CD4-positive, alpha-beta memory T cell (primary cell): ENCODE results near the gene EVPLL. TPM values are rescaled to one million over a fixed set of nuclear protein-coding genes. Genes with fewer than 3 reads are reported as not detected.
A peak's percentile ranks its signal among the peaks of the same experiment; 100 is the strongest.
"Not testable (repeated sequence)": the region's sequence is repeated elsewhere in the genome, so short reads cannot be mapped to it uniquely, and the experiment has no call there.

Source experiments
- CTCF ChIA-PET: fragments of 350-600 bp; sonication (Branson Sonifier 250); formaldehyde crosslinking; loops from one replicate; lab custom pipeline; 2021; ENCODE audit warnings: inconsistent platforms; ENCODE audit not compliant: partially characterized antibody; lab: Charles Lee
- POLR2A ChIA-PET: fragments of 350-600 bp; sonication (Branson Sonifier 250); formaldehyde crosslinking; loops from one replicate; lab custom pipeline; 2021; ENCODE audit not compliant: partially characterized antibody; lab: Charles Lee
- DNase-seq, 5 donors: peaks; one replicate each; pipeline versions ENCODE4 v3.0.0 to v3.0.0-alpha.2; 2020 to 2022; ENCODE audit warnings: mixed read lengths in 1 of 5
- H3K27ac ChIP-seq: one replicate; pipeline ENCODE4 v1.7.0; 2013; ENCODE audit warnings: low read depth, low read length
- H3K27me3 ChIP-seq: 2 replicates; pipeline ENCODE4 v1.7.0; 2013; ENCODE audit warnings: mild to moderate bottlenecking, low read length, moderate library complexity; ENCODE audit not compliant: insufficient read depth
- H3K36me3 ChIP-seq: 2 replicates; pipeline ENCODE4 v1.7.0; 2013; ENCODE audit warnings: mild to moderate bottlenecking, low read length, moderate library complexity; ENCODE audit not compliant: insufficient read depth
- H3K4me1 ChIP-seq: 2 replicates; pipeline ENCODE4 v1.7.0; 2013; ENCODE audit warnings: mild to moderate bottlenecking, low read length, moderate library complexity; ENCODE audit not compliant: insufficient read depth
- H3K4me3 ChIP-seq, 2 donors: one replicate each; pipeline ENCODE4 v1.7.0; 2013; ENCODE audit warnings: low read length in 2 of 2, mild to moderate bottlenecking in 1 of 2
- H3K9me3 ChIP-seq, 2 donors: one replicate each; pipeline ENCODE4 v1.7.0; 2013; ENCODE audit warnings: low read length in 2 of 2, control low read depth in 1 of 2; ENCODE audit not compliant: control insufficient read depth in 1 of 2
- H3K27ac Mint-ChIP-seq, 7 donors: one replicate each; pipeline ENCODE4 v1.8.0; 2020 to 2021; ENCODE audit warnings: mixed read lengths in 7 of 7, mild to moderate bottlenecking in 6 of 7, inconsistent platforms in 3 of 7, moderate library complexity in 3 of 7
- H3K27me3 Mint-ChIP-seq, 2 donors: one replicate each; pipeline ENCODE4 v1.8.0; 2020 to 2021; ENCODE audit warnings: mixed read lengths in 2 of 2
- H3K36me3 Mint-ChIP-seq, 2 donors: one replicate each; pipeline ENCODE4 v1.8.0; 2020 to 2021; ENCODE audit warnings: mixed read lengths in 2 of 2, inconsistent platforms in 1 of 2, mild to moderate bottlenecking in 1 of 2
- H3K4me1 Mint-ChIP-seq, 4 donors: one replicate each; pipeline ENCODE4 v1.8.0; 2020 to 2021; ENCODE audit warnings: mixed read lengths in 4 of 4, mild to moderate bottlenecking in 1 of 4
- H3K4me3 Mint-ChIP-seq, 8 donors: one replicate each; pipeline ENCODE4 v1.8.0; 2020 to 2021; ENCODE audit warnings: mixed read lengths in 8 of 8, mild to moderate bottlenecking in 7 of 8, moderate library complexity in 6 of 8, inconsistent platforms in 3 of 8
- H3K9me3 Mint-ChIP-seq, 8 donors: one replicate each; pipeline ENCODE4 v1.8.0; 2020 to 2021; ENCODE audit warnings: mixed read lengths in 8 of 8, mild to moderate bottlenecking in 5 of 8, inconsistent platforms in 3 of 8, moderate library complexity in 1 of 8
- intact Hi-C: fragments of 100-400 bp; cut with micrococcal nuclease; formaldehyde crosslinking; loops from one replicate; pipeline ENCODE4 v1.15.1; 2023
- polyA plus RNA-seq, 2 donors: library from polyadenylated mRNA; unstranded; fragments of 300-500 nt; fragmentation: Illumina TruSeq; gene quantifications; one replicate each; pipeline ENCODE4 v1.2.3, GENCODE V29; 2021
- total RNA-seq, 2 experiments: library from RNA; stranded (reverse); gene quantifications; one replicate each; pipeline ENCODE4 v1.2.3, GENCODE V29; 2021

Gene EVPLL
- not detected for total RNA-seq
- not detected for polyA plus RNA-seq

DNA sequence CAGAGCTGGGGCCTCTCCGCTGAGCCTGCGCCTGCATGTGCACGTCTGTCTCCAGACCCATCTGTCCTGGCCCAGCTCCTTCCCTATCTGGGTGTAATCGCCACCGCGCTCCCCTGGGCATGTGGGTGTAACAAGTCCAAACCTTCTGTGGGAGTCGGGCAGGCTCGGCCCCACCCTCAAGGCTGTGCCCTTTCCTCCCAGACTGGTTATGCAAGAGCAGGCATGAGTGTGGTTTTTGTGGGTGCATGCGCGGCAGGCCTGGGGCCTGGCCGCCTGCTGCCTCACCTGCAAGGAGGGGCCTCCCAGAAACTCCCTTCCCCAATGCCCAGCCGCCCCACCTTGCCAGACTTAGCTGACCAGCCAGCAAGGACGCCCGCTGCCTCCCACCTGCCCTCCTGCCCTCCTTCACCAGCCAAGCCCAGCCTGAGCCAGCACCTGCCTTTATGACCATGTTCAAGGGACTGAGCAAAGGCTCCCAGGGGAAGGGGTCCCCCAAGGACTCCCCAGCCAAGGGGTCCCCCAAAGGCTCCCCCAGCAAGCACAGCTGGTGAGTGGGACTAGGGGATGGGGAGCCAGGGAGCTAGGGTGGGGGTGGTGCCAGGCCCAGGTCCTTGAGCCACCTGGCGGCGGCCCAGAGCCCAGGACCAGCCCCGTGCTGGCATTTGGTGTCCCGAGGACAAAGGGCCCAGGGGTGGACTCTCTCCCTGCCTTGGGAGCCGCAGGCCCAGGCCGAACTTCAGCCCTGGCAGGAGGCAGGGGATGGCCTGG lies at the start of gene EVPLL:
TSS of gene EVPLL (plus strand) at position 342 of the 768 bp plus-strand sequence. CDS start 3,160 bp downstream, outside the sequence.
- Mint-ChIP-seq H3K9me3 (no peaks in the 10 kb centered on the region), H3K4me1 (peaks cover 0 to 10% (median 6%) of the 10 kb centered on the region in 4 donors), H3K36me3 (no peaks in the 10 kb centered on the region), H3K4me3 (no peak within 1 kb of the TSS), H3K27me3 (peaks cover 1 to 9% of the 10 kb centered on the region in 2 donors), H3K27ac (peak within 1 kb of the TSS in 1 of 7 donors; percentile 69)
- no peaks in the 10 kb centered on the region for H3K27me3 ChIP-seq
- no peak within 1 kb of the TSS for H3K27ac ChIP-seq
- H3K36me3 ChIP-seq = no peaks in the 10 kb centered on the region
- H3K4me3 ChIP-seq = no peak within 1 kb of the TSS
- DNase-seq = no peak
- no peaks in the 10 kb centered on the region for H3K9me3 ChIP-seq
- ChIA-PET CTCF (no interaction called here), POLR2A (no interaction called here)
- intact Hi-C loops = no loop called here
- H3K4me1 ChIP-seq = no peaks in the 10 kb centered on the region

DNA sequence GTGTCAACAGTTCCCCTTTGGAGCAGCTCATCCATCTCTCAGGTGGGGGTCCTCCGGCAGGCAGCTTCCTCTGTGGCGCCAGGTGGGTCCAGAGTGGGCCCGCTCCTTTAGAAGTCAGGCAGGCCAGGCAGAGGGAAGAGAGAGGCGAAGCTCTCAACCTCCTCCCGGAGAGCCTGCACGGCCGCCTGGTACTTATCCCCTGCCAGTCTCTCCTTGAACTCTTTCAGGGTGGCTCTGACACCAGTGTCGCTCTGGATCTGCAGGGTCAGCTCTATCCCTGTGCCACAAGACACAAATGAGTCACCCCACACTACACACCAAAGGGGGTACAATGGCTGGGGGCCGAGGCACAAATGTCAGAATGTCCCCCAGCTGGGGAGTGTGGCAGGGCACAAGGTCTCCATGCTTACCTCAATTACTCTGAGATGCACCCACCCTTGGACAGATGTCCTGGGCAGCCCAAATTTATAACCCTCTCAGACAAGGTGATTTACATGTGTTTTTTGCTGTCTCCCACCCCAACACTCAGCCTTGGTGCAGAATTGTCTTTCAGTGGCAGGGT lies 48.9 kb upstream of the EVPLL start:
- intact Hi-C loops = no loop called here
- Mint-ChIP-seq H3K4me1 (peaks cover 14 to 31% (median 18%) of the 10 kb centered on the region in 4 donors), H3K4me3 (no peak overlapping the region), H3K36me3 (peaks cover 24 to 64% of the 10 kb centered on the region in 2 donors), H3K9me3 (peaks cover 0 to 2% (median 0%) of the 10 kb centered on the region in 8 donors), H3K27me3 (no peaks in the 10 kb centered on the region), H3K27ac (peak overlapping the region in 2 of 7 donors; percentile 42 to 46)
- no peaks in the 10 kb centered on the region for H3K27me3 ChIP-seq
- H3K9me3 ChIP-seq = no peaks in the 10 kb centered on the region
- H3K36me3 ChIP-seq = peaks cover 22% of the 10 kb centered on the region
- ChIA-PET CTCF (no interaction called here), POLR2A (no interaction called here)
- H3K4me3 ChIP-seq = no peak overlapping the region
- no peak for DNase-seq
- no peak overlapping the region for H3K27ac ChIP-seq
- H3K4me1 ChIP-seq = peaks cover 14% of the 10 kb centered on the region

DNA sequence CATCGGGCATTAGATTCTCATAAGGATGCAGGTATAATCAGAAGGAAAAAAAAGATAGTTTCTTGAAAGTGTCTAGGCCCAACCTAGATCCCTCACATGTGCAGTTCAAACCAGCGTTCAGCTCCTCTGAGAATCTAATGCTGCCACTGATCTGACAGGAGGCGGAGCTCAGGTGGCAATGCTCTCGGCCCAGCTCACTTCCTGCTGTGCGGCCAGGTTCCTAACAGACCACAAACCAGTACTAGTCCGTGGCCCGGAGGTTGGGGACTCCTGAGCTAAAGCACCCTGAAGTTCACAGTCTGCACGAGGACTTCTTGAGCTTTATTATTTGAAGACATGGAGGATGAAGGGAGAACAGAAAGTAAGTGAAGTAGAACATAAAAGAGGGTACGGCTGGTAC lies 45.7 kb upstream of the EVPLL start:
- peak in 1 of 5 donors; percentile 7 for DNase-seq
- H3K9me3 Mint-ChIP-seq = peaks cover 0 to 2% (median 0%) of the 10 kb centered on the region in 8 donors
- no peak overlapping the region for H3K4me3 ChIP-seq
- intact Hi-C loops = no loop called here
- H3K4me3 Mint-ChIP-seq = peak overlapping the region in 5 of 8 donors; percentile 36 to 83 (median 65)
- peaks cover 14% of the 10 kb centered on the region for H3K4me1 ChIP-seq
- CTCF ChIA-PET = no interaction called here
- peaks cover 7 to 16% (median 13%) of the 10 kb centered on the region in 4 donors for H3K4me1 Mint-ChIP-seq
- peaks cover 14 to 53% of the 10 kb centered on the region in 2 donors for H3K36me3 Mint-ChIP-seq
- H3K9me3 ChIP-seq = no peaks in the 10 kb centered on the region
- peak overlapping the region in 6 of 7 donors; percentile 62 to 82 (median 74) for H3K27ac Mint-ChIP-seq
- peaks cover 7% of the 10 kb centered on the region for H3K36me3 ChIP-seq
- H3K27me3 ChIP-seq = no peaks in the 10 kb centered on the region
- POLR2A ChIA-PET = interaction anchor here (0.6 kb wide), 1 partner anchor 17 kb away, joined by 3 read pairs; the partner anchor contains the start of genes SMCR8 and TOP3A
- H3K27ac ChIP-seq = peak overlapping the region; percentile 17
- H3K27me3 Mint-ChIP-seq = no peaks in the 10 kb centered on the region

DNA sequence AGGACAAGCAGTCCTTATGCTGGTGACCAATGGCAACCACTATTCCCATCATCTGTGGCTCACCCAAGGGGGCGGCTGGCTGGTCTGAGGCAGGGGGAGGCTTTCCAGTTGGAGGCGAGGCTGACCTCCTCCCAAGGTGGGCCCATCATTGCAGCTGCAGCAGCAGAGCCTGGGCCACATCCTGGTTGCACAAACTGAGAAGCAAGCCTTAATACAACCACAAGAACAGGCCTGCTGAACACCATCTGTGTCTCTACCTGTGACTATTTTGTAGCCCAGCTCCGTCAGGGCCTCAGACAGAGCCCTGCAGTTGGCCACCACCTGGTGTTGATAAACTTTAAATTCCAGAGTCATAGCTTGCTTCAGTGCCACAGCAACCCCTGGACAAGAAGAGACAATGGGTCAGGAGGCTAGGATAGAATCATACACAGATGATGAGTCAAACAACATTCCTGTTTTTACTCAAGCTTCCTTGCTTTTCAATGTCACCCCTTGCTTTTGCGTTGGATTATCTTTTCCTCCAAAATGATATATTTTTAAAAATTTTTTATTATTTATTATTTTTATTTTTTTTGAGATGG lies 44.6 kb upstream of the EVPLL start:
- H3K9me3 Mint-ChIP-seq = peaks cover 0 to 2% (median 0%) of the 10 kb centered on the region in 8 donors
- Histone ChIP-seq H3K27ac (no peak overlapping the region), H3K4me1 (peaks cover 14% of the 10 kb centered on the region), H3K9me3 (no peaks in the 10 kb centered on the region), H3K27me3 (no peaks in the 10 kb centered on the region), H3K36me3 (peaks cover 6% of the 10 kb centered on the region), H3K4me3 (no peak overlapping the region)
- DNase-seq = no peak
- intact Hi-C loops = no loop called here
- H3K27ac Mint-ChIP-seq = no peak overlapping the region
- peaks cover 12 to 52% of the 10 kb centered on the region in 2 donors for H3K36me3 Mint-ChIP-seq
- no peaks in the 10 kb centered on the region for H3K27me3 Mint-ChIP-seq
- no peak overlapping the region for H3K4me3 Mint-ChIP-seq
- ChIA-PET POLR2A (interaction anchor here (1.2 kb wide), 1 partner anchor 12 kb away, joined by 3 read pairs; no protein-coding TSS in a partner anchor), CTCF (no interaction called here)
- H3K4me1 Mint-ChIP-seq = peaks cover 7 to 16% (median 13%) of the 10 kb centered on the region in 4 donors

DNA sequence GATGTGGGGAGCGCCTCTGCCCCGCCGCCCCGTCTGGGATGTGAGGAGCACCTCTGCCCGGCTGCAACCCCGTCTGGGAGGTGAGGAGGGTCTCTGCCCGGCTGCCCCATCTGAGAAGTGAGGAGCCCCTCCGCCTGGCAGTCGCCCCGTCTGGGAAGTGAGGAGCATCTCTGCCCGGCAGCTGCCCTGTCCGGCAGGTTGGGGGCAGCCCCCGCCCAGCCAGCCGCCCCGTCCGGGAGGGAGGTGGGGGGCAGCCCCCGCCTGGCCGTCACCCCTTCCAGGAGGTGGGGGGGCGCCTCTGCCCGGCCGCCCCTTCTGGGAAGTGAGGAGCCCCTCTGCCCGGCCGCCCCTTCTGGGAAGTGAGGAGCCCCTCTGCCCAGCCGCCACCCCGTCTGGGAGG lies 39.4 kb upstream of the EVPLL start:
- H3K36me3 Mint-ChIP-seq = peaks cover 25 to 38% of the 10 kb centered on the region in 2 donors
- H3K27me3 ChIP-seq, H3K9me3 ChIP-seq, H3K27ac ChIP-seq, H3K4me3 Mint-ChIP-seq, H3K4me1 Mint-ChIP-seq, POLR2A ChIA-PET, H3K36me3 ChIP-seq, CTCF ChIA-PET, H3K27me3 Mint-ChIP-seq, DNase-seq, H3K4me1 ChIP-seq, H3K9me3 Mint-ChIP-seq, H3K27ac Mint-ChIP-seq, H3K4me3 ChIP-seq, intact Hi-C loops: not testable (repeated sequence)

DNA sequence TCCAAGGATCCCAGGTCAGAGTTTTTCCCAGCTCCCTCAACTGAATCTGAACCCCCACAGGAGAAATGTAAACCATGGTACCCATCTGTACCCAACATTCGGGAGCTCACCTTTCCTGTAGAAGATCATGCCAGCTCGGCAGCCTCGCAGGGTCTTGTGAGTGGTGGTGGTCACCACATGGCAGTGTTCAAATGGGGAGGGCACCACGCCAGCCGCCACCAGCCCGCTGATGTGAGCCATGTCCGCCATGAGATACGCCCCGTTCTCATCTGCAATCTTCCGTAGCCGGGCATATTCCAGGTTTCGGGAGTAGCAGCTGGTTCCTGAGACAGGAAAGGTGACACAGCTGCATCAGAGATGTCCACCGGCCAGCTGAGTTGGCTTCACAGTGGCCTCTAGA lies 37.6 kb upstream of the EVPLL start:
- Histone ChIP-seq H3K4me1 (no peaks in the 10 kb centered on the region), H3K27me3 (no peaks in the 10 kb centered on the region), H3K27ac (no peak overlapping the region), H3K4me3 (no peak overlapping the region), H3K36me3 (peaks cover 6% of the 10 kb centered on the region), H3K9me3 (no peaks in the 10 kb centered on the region)
- no peaks in the 10 kb centered on the region for H3K27me3 Mint-ChIP-seq
- peaks cover 0 to 2% (median 0%) of the 10 kb centered on the region in 4 donors for H3K4me1 Mint-ChIP-seq
- no peak overlapping the region for H3K27ac Mint-ChIP-seq
- POLR2A ChIA-PET = no interaction called here
- peaks cover 25 to 36% of the 10 kb centered on the region in 2 donors for H3K36me3 Mint-ChIP-seq
- H3K9me3 Mint-ChIP-seq = peaks cover 0 to 2% (median 0%) of the 10 kb centered on the region in 8 donors
- H3K4me3 Mint-ChIP-seq = no peak overlapping the region
- intact Hi-C loops = no loop called here
- DNase-seq = no peak
- CTCF ChIA-PET = no interaction called here

DNA sequence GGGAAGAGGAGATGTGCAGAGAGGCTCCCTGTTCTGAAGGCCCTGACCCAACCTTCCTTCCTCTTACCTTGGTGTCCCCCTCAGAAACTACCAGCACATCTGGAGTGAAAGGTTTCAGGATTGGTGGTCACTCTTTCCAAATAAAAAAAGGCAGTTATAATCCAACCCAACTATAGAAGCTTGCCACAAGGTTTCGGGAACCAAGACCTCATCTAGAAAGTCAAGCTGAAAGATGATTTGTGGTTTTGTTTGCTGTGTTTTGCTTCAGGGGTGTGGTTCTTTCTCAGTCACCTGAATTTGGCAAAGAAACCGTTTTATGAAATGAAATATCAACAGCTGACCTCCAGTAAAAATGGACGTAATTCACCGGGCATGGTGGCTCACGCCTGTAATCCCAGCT lies 33.6 kb upstream of the EVPLL start:
- Histone ChIP-seq H3K9me3 (no peaks in the 10 kb centered on the region), H3K27me3 (no peaks in the 10 kb centered on the region), H3K36me3 (peaks cover 18% of the 10 kb centered on the region), H3K4me3 (no peak overlapping the region), H3K4me1 (no peaks in the 10 kb centered on the region), H3K27ac (no peak overlapping the region)
- intact Hi-C loops = no loop called here
- POLR2A ChIA-PET = no interaction called here
- Mint-ChIP-seq H3K9me3 (peaks cover 0 to 2% (median 0%) of the 10 kb centered on the region in 8 donors), H3K27ac (no peak overlapping the region), H3K36me3 (peaks cover 31 to 41% of the 10 kb centered on the region in 2 donors), H3K27me3 (no peaks in the 10 kb centered on the region), H3K4me1 (peaks cover 0 to 2% (median 0%) of the 10 kb centered on the region in 4 donors), H3K4me3 (no peak overlapping the region)
- CTCF ChIA-PET = no interaction called here
- DNase-seq = no peak
